ENCODE measurements around the gene PLCH2.

DNA sequence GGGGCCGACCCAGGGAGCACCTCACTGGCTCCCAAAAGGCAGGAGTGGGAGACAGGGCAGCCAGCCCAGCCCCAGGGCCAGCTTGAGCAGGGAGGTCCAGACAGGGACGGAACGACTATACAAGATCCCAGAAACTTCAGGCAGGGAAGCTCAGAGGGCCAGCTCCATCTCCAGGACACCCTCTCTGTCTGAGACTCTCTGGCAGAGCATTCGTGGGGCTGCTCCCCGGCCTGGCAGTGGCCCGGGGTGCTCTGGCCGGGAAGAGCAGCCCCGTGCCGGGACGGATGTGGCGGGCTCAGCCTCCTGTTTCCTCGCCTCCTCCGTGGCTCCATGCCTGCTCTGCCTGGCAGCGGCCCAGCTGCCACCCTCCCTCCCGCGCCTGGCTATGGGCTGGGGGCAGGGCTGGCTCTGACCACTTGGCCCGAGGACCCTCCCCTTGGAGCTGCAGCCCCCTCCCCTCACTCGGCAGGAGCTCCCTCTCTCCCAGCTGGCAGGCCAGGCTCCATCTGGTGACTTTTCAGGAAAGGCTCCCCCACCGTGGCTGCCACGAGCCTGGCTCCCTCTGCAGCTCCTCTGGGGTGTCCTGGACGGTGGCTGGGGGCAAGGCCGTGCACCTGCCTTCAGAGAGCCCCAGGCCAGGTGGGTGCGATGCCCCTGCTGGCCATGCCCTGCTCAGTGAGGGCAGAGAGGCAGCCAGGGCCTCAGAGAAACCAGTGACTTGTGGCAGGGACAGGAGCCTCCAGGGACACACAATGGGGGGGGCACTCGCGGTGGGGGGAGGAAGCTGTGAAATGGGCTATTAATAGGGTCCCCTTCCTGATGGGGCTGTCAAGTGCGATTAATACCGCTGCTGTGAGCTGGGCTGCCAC is 5.6 kb upstream of the PLCH2 start:
- TF ChIP-seq, protein P1, sequence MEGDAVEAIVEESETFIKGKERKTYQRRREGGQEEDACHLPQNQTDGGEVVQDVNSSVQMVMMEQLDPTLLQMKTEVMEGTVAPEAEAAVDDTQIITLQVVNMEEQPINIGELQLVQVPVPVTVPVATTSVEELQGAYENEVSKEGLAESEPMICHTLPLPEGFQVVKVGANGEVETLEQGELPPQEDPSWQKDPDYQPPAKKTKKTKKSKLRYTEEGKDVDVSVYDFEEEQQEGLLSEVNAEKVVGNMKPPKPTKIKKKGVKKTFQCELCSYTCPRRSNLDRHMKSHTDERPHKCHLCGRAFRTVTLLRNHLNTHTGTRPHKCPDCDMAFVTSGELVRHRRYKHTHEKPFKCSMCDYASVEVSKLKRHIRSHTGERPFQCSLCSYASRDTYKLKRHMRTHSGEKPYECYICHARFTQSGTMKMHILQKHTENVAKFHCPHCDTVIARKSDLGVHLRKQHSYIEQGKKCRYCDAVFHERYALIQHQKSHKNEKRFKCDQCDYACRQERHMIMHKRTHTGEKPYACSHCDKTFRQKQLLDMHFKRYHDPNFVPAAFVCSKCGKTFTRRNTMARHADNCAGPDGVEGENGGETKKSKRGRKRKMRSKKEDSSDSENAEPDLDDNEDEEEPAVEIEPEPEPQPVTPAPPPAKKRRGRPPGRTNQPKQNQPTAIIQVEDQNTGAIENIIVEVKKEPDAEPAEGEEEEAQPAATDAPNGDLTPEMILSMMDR (conservative IDR thresholded peaks at IDR 0.05; ENCODE audit: low read depth, low read length) = no peak
- TF ChIP-seq EZH2 (IDR thresholded peaks at IDR 0.05; ENCODE audit: borderline replicate concordance, low read depth, low read length, poor library complexity, severe bottlenecking) = no peak

All from A673 (cell line).